SIG-M5 treated with dmso at 0.1 percent for 504 hours (cell line): ENCODE results near the gene DOK5.

ENCODE experiments used
- DNase-seq: peaks from one replicate; lab custom pipeline; 2025; ENCODE audit not compliant: unreplicated experiment; lab: John Stamatoyannopoulos, UW

Gene DOK5

GRCh38 chr20:54642864-54643667, 167.7 kb downstream of the DOK5 start:
- no peak for DNase-seq

- no peak for DNase-seq
Measured at GRCh38 chr20:54643761-54644160, 168.4 kb downstream of the DOK5 start.

DNA sequence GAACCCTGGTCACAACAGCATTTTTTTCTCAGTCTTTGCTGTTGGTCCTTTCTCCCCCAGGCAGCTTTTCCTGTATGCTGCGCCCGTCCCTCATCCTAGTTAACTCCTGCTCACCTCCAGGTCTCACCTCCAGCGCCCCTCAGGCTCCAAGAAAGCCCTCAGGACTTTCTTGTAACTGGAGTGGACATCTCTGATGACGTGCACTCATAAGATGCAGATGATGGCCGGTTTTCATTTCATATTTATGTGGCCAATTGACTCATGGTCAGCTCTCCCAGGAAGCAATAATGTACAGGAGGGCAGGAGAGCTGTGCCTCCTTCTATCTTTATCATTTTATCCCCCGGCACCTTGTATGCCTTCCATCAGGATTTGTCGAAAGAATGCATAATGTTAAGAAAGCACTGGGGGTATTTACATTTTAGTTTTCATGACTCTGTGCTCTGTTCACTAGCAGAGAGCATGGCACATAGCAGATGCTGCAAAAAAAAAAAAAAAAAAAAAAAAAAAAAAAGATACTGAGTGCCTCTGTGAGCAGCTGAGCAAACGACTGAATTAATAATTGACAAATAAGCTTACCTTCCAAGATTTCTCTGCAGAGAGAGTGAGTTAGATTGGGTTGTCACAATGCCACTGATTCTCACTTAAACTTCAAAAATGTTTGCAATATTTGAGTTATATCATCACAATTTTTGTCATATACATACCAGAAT, 170.2 kb downstream of the DOK5 start:
- no peak for DNase-seq

- DNase-seq, result no peak
Measured at GRCh38 chr20:54646156-54646517, 170.7 kb downstream of the DOK5 start.

GRCh38 chr20:54648421-54649142, 173.2 kb downstream of the DOK5 start:
- peak; percentile 83 for DNase-seq

GRCh38 chr20:54649511-54649962, 174.1 kb downstream of the DOK5 start:
- DNase-seq, result peak; percentile 100

DNA sequence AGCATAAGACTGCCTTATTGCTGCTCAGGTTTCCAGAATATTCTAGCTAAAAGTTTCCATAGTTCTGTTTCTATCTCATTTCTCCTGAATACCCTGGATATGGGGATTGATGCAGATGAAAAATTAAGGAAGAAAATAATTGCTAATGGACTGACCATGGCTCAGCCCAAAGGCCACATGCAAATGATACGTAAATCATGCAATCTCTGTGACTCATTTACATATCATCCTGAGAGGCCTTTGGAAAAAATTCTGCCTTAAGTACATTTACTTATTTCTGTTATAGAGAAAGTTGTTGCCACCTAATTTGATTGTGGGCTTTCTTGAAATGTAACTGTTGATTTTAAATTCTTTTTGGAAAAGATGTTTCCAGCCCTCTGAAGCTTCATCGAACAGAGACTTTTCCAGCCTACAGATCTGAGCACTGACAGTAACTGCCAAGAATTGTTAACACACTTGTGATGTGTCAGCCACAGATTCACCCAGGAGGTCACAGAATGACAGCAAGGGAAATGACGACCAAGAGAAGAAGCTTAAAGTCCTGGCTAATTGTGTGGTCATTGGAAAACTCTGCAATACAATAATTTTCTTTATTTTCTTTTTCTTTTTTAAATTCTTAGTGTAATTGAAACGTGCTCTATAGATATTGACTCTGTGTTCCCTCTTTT, 174.8 kb downstream of the DOK5 start:
- DNase-seq, result no peak

- no peak for DNase-seq
Measured at GRCh38 chr20:54651252-54651651, 175.9 kb downstream of the DOK5 start.

DNA sequence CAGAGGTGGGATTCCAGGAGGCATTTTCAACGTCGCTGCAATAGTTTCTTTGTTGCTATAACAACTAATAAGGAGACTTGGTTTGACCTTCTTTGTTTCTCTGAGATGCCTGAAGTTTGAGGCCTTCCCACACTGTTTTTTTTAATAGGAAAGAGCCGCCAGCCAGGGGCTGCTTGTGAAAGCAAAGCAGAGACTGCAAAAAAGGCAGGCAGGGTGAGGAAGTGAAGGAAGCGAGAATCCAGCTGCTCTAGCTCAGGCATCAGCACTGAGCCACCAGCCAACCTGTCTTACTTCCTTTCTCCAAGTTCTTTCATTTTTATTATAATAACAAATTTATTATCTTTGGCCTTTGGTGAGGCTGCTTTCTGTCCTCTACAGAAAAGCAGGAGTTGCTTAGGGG, 179.1 kb downstream of the DOK5 start:
- DNase-seq, result no peak

DNA sequence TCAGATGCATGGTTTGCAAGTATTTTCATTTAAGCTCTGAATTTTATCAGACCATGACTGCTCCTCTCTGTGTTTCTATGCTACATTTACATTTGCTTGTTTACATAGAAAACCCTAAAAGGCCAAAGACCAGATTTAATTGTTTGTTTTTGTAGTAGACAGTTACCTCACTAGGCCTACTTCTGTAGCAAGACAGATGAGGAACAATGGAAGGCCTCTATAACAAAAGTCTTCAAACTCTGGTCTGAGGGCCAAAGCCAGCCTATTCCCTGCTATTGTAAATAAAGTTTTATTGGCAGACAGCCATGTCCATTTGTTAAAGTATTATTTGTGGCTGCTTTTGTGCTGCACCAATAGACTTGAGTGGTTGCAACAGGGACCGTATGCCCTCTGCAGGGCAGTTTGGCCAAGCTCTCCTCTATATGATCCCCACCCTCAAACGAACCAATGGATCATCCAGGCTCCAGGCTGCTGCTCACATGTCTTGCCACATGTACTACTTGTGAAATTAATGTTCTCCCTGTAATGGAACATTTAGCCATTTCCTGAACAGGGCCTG, 182.0 kb downstream of the DOK5 start:
- DNase-seq, result no peak

DNA sequence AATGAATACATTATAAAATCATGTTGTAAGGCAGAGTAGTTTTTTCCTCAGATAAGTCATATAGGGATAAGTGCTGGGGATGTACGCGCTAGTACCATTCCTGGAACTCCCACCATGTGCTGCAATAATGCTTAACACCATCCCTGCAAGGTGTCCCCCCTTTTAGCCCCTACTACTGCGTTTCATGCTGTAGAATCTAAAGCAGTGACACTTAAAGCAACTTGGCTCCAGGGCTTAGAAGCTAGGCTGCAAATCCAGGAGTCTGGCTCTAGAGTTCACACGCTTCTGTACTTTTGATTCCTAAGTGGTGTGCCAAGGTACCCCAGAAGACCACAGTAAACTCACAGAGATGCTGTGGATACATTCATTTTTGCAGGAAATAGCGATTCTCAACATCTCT, 183.1 kb downstream of the DOK5 start:
- DNase-seq, result no peak

- DNase-seq, result no peak
Measured at GRCh38 chr20:54661265-54661664, 185.9 kb downstream of the DOK5 start.

DNA sequence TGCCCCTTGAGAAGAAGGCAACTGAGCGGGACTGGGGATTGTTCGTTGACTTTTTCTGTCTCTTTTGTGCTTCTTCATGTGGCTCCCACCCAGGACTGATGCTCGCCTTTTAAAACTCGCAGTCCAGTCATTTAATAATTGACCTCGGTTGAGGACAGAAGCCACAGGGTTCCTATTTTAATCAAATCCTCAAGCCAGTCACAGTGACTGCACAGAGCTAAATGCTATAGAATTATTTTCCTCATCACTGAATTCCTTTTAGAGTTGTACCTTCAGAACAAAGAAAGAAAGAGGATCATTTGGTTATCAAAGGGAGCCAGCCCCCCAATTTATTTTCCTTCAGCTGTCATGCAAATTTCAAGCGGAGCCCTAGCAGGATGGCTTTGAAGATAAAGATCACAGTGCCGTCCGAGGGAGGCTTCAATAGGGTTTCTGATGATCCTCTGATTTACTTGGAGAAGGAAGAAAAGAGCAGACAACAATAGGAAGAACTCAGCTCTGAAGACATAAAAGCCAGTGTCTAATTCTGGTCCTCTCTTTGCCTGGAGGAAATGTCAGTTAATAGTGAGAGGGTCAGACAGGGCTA, 186.6 kb downstream of the DOK5 start:
- DNase-seq, result no peak

- no peak for DNase-seq
Measured at GRCh38 chr20:54665812-54666211, 190.4 kb downstream of the DOK5 start.

DNA sequence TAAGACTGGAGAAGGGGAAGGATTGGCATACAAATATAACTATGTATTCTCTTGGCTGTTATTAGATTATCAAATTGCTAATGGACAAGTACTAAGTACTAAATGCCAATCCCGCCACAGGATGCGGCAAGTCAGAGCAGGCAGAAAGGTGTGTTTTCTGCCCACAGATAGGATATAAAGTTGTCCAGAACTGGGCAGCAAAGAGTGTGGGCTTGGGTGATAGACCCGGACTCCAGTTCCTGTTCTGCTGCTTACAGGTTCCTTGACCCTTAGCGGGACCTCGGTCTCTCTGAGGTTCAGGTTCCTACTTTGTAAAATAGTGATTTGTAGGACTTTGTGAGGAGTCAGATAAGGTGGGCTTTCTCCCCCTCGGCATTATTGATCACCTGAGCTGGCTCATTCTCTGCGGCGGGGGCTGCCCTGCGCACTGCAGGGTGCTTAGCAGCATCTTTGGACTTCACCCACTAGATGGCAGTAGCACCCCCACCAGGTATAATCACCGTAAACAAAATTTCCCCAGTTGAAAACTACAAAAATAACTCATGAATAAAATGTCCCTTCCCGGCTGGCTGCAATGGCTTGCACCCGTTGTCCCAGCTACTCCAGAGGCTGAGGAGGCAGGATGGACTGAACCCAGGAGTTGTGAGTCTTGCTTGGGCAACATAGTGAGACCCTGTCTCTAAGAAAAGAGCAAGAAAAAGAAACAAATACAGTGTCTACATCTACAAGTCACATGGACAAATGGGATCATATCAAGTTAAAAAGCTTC, 193.1 kb downstream of the DOK5 start:
- DNase-seq, result peak; percentile 85

DNA sequence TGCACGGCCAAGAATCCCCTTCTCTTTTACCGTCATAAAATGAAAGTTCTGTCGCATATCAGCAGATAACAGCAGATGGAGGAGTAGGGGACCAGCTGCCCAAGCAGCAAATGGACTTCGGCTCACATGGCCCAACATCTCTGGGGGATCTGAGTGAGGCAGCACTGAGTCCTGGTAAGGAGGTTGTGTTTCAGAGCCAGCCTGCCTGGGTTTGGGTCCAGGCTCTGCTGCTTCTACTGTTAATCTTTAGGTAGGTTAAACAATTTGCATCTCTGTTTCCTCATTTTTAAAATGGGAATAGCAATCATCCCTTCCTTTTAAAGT, 193.6 kb downstream of the DOK5 start:
- DNase-seq, result no peak

- no peak for DNase-seq
Measured at GRCh38 chr20:54678253-54678652, 202.9 kb downstream of the DOK5 start.

DNA sequence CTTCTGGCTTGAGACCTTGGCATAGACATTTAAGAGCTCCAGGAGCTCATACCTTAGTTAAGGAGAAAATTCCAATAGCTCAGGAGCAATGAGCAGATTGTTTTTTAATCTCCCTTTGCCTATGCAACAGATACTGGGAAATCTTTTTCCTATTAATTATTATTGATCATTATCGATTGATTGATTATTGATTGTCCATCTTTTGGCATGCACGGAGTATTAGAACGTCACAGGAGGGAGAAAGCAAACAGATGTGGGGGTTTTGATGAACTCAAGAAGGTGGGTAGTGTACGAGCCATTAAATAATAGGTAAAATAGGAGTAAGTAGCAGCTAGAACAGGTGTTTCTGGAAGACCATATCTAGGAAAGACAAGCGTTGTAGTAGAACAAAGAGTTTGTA, 205.0 kb downstream of the DOK5 start:
- DNase-seq, result no peak

- peak; percentile 85 for DNase-seq
Measured at GRCh38 chr20:54680872-54681619, 205.7 kb downstream of the DOK5 start.
